HepG2 (cell line): ENCODE measurements around the gene SURF1. TPM values are rescaled to one million over a fixed set of nuclear protein-coding genes. Genes with fewer than 3 reads are reported as not detected.

Experiments
- CENPBD1 ChIP-seq: sonication (generic); formaldehyde crosslinking; IDR thresholded peaks from 2 replicates; pipeline ENCODE4 v1.8.0; 2022; ENCODE audit warnings: missing genetic modification reagents, low read depth, mild to moderate bottlenecking, borderline replicate concordance
- HNF4A ChIP-seq: sonication (generic); formaldehyde crosslinking; IDR thresholded peaks from 2 replicates; pipeline ENCODE4 v1.4.0; 2020; ENCODE audit warnings: missing genetic modification reagents
- HOXD1 ChIP-seq: sonication (generic); formaldehyde crosslinking; IDR thresholded peaks from 2 replicates; pipeline ENCODE4 v1.5.0; 2020; ENCODE audit warnings: missing genetic modification reagents
- KMT2A ChIP-seq: sonication (generic); formaldehyde crosslinking; IDR thresholded peaks from 2 replicates; pipeline ENCODE4 v1.4.0; 2020; ENCODE audit warnings: missing genetic modification reagents
- SKIL ChIP-seq: sonication (generic); formaldehyde crosslinking; IDR thresholded peaks from 2 replicates; pipeline ENCODE4 v1.8.0; 2022; ENCODE audit warnings: missing genetic modification reagents, mild to moderate bottlenecking, moderate library complexity, borderline replicate concordance
- TAF1 ChIP-seq: sonication (generic); formaldehyde crosslinking; IDR thresholded peaks from 2 replicates; pipeline ENCODE4 v1.4.0; 2020; ENCODE audit warnings: missing genetic modification reagents
- ZEB1 ChIP-seq: IDR thresholded peaks from 2 replicates; pipeline ENCODE4 v1.6.1; 2012; ENCODE audit warnings: mild to moderate bottlenecking, low read depth, inconsistent platforms; ENCODE audit not compliant: insufficient replicate concordance
- ZNF136 ChIP-seq: sonication (generic); formaldehyde crosslinking; IDR thresholded peaks from 2 replicates; pipeline ENCODE4 v1.8.1; 2022; ENCODE audit warnings: low read depth, mild to moderate bottlenecking, moderate library complexity, missing genetic modification reagents
- ZNF263 ChIP-seq: sonication (generic); formaldehyde crosslinking; IDR thresholded peaks from 2 replicates; pipeline ENCODE4 v1.4.0; 2020; ENCODE audit warnings: missing genetic modification reagents
- ZNF335 ChIP-seq: sonication (generic); formaldehyde crosslinking; IDR thresholded peaks from 2 replicates; pipeline ENCODE4 v1.4.0; 2020; ENCODE audit warnings: missing genetic modification reagents
- ZNF513 ChIP-seq: sonication (generic); formaldehyde crosslinking; conservative IDR thresholded peaks from 2 replicates; pipeline ENCODE4 v1.5.0; 2020; ENCODE audit warnings: missing genetic modification reagents
- ZNF691 ChIP-seq: sonication (generic); formaldehyde crosslinking; IDR thresholded peaks from 2 replicates; pipeline ENCODE4 v1.4.0; 2020; ENCODE audit warnings: missing genetic modification reagents, low read depth, mild to moderate bottlenecking, borderline replicate concordance
- ZNF724P ChIP-seq: sonication (generic); formaldehyde crosslinking; IDR thresholded peaks from 2 replicates; pipeline ENCODE4 v1.8.0; 2022; ENCODE audit warnings: missing genetic modification reagents, borderline replicate concordance
- ZNF839 ChIP-seq: sonication (generic); formaldehyde crosslinking; IDR thresholded peaks from 2 replicates; pipeline ENCODE4 v1.4.0; 2020; ENCODE audit warnings: missing genetic modification reagents, mild to moderate bottlenecking, borderline replicate concordance
- polyA plus RNA-seq, 8 experiments: library from polyadenylated mRNA; depleted of rRNA in 3 of 8; stranded (reverse) in 7 of 8; unstranded in 1 of 8; fragments of >200 nt; fragmentation: Illumina TruSeq in 4 of 8; extraction: Trizol in 4 of 8; gene quantifications; 2 replicates each; pipeline versions ENCODE4 v1.2.1 to v1.2.3, GENCODE V29; 2011 to 2016; ENCODE audit warnings: low read depth in 4 of 8, missing spikeins in 1 of 8, mixed read lengths in 1 of 8; ENCODE audit not compliant: insufficient read depth in 1 of 8
- total RNA-seq, 5 experiments: library from RNA; depleted of rRNA; stranded (reverse); fragments of >200 nt; fragmentation: Illumina TruSeq; extraction: Trizol; gene quantifications; 2 replicates each; pipeline ENCODE4 v1.2.3, GENCODE V29; 2016; ENCODE audit warnings: low read depth in 1 of 5
- TF ChIP-seq, protein P1 (sequence below): sonication (generic); formaldehyde crosslinking; IDR thresholded peaks from 2 replicates; pipeline ENCODE4 v1.4.0; 2020; ENCODE audit warnings: missing genetic modification reagents, borderline replicate concordance
- TF ChIP-seq, protein P2 (sequence below): sonication (generic); formaldehyde crosslinking; IDR thresholded peaks from 2 replicates; pipeline ENCODE4 v1.4.0; 2020; ENCODE audit warnings: low read depth, missing genetic modification reagents
- TF ChIP-seq, protein P3 (sequence below): sonication (generic); formaldehyde crosslinking; IDR thresholded peaks from 2 replicates; pipeline ENCODE4 v1.4.0; 2020; ENCODE audit warnings: mild to moderate bottlenecking, low read depth, missing genetic modification reagents

The SURF1 gene
- total and polyA plus RNA-seq, 2 of the 13 experiments (the other 11 are each of a cell fraction or from before 2014, with no cell fraction given): 17.8 to 40.7 TPM

GRCh38 chr9:133375116-133375723 lies 18.9 kb upstream of the SURF1 start (continued):
- peak; percentile 45 for TF ChIP-seq ZEB1
- TF ChIP-seq ZNF136: no peak
- TF ChIP-seq TAF1 (CRISPR knock-in tag): no peak; the same call in 1 of the 2 replicates
- TF ChIP-seq ZNF263 (CRISPR knock-in tag): peak; percentile 47; the same call in 1 of the 2 replicates
- TF ChIP-seq, protein P1, sequence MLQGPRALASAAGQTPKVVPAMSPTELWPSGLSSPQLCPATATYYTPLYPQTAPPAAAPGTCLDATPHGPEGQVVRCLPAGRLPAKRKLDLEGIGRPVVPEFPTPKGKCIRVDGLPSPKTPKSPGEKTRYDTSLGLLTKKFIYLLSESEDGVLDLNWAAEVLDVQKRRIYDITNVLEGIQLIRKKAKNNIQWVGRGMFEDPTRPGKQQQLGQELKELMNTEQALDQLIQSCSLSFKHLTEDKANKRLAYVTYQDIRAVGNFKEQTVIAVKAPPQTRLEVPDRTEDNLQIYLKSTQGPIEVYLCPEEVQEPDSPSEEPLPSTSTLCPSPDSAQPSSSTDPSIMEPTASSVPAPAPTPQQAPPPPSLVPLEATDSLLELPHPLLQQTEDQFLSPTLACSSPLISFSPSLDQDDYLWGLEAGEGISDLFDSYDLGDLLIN: no peak
- TF ChIP-seq KMT2A: peak; percentile 26; the same call in 1 of the 2 replicates
- TF ChIP-seq HOXD1 (CRISPR knock-in tag): 0 out of 2 replicates have a peak, but pooled peaks have one; percentile 34
- TF ChIP-seq ZNF691 (CRISPR knock-in tag): no peak
- TF ChIP-seq, protein P2, sequence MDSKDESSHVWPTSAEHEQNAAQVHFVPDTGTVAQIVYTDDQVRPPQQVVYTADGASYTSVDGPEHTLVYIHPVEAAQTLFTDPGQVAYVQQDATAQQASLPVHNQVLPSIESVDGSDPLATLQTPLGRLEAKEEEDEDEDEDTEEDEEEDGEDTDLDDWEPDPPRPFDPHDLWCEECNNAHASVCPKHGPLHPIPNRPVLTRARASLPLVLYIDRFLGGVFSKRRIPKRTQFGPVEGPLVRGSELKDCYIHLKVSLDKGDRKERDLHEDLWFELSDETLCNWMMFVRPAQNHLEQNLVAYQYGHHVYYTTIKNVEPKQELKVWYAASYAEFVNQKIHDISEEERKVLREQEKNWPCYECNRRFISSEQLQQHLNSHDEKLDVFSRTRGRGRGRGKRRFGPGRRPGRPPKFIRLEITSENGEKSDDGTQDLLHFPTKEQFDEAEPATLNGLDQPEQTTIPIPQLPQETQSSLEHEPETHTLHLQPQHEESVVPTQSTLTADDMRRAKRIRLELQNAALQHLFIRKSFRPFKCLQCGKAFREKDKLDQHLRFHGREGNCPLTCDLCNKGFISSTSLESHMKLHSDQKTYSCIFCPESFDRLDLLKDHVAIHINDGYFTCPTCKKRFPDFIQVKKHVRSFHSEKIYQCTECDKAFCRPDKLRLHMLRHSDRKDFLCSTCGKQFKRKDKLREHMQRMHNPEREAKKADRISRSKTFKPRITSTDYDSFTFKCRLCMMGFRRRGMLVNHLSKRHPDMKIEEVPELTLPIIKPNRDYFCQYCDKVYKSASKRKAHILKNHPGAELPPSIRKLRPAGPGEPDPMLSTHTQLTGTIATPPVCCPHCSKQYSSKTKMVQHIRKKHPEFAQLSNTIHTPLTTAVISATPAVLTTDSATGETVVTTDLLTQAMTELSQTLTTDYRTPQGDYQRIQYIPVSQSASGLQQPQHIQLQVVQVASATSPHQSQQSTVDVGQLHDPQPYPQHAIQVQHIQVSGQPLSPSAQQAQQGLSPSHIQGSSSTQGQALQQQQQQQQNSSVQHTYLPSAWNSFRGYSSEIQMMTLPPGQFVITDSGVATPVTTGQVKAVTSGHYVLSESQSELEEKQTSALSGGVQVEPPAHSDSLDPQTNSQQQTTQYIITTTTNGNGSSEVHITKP: no peak
- TF ChIP-seq ZNF335 (CRISPR knock-in tag): no peak
- TF ChIP-seq, protein P3, sequence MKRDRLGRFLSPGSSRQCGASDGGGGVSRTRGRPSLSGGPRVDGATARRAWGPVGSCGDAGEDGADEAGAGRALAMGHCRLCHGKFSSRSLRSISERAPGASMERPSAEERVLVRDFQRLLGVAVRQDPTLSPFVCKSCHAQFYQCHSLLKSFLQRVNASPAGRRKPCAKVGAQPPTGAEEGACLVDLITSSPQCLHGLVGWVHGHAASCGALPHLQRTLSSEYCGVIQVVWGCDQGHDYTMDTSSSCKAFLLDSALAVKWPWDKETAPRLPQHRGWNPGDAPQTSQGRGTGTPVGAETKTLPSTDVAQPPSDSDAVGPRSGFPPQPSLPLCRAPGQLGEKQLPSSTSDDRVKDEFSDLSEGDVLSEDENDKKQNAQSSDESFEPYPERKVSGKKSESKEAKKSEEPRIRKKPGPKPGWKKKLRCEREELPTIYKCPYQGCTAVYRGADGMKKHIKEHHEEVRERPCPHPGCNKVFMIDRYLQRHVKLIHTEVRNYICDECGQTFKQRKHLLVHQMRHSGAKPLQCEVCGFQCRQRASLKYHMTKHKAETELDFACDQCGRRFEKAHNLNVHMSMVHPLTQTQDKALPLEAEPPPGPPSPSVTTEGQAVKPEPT (CRISPR knock-in tag): no peak
- TF ChIP-seq SKIL: no peak
- peak; percentile 92 for TF ChIP-seq HNF4A
- TF ChIP-seq ZNF724P (CRISPR knock-in tag): no peak
- TF ChIP-seq CENPBD1: no peak
- no peak for TF ChIP-seq ZNF839
- TF ChIP-seq ZNF513 (CRISPR knock-in tag): no peak
